ENCODE measurements around the gene LRIG1.

Gene LRIG1

DNA sequence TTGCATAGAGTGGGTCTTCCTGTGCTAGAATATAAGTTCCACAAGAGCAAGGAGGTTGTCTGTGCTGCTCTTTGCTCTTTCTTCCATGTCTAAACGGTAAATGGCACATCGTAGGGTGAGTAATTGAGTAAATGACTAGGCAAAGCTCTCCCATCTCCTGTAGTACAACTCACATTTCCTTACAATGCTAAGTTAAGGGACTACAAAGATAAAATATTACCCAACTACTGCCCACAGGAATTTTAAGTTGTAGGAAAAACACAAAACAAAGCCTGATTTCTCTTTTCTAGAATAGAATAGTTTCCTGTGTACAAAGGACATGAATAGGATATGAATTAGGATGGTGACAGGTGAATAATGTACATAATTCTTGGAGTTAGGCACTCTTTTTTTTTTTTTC is 19.9 kb upstream of the LRIG1 start:
- TF ChIP-seq, protein P1, sequence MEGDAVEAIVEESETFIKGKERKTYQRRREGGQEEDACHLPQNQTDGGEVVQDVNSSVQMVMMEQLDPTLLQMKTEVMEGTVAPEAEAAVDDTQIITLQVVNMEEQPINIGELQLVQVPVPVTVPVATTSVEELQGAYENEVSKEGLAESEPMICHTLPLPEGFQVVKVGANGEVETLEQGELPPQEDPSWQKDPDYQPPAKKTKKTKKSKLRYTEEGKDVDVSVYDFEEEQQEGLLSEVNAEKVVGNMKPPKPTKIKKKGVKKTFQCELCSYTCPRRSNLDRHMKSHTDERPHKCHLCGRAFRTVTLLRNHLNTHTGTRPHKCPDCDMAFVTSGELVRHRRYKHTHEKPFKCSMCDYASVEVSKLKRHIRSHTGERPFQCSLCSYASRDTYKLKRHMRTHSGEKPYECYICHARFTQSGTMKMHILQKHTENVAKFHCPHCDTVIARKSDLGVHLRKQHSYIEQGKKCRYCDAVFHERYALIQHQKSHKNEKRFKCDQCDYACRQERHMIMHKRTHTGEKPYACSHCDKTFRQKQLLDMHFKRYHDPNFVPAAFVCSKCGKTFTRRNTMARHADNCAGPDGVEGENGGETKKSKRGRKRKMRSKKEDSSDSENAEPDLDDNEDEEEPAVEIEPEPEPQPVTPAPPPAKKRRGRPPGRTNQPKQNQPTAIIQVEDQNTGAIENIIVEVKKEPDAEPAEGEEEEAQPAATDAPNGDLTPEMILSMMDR (IDR thresholded peaks at IDR 0.05) = no peak
- Histone ChIP-seq H3K27ac (no peak overlapping the region), H3K4me3 (no peak overlapping the region)
- no peak for DNase-seq (ENCODE audit: low spot score)

DNA sequence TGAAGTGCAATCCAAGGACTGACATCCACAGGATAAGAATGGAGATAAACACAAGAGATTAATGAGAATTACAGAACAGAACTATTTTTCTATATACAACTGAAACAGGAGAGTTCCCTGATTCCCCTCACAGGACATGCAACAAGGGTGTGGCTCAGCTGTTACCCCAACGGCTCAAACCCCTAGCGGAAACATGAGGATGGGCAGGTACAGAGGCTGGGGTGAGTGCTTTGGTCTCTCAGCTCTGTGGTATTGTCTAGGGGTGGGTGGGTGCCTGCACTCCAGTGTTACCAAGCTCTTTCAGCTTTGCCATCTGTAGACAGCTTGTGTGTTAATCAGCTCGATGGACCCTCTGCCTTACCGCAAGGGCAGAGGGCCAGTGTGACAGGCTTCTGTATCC is 17.8 kb upstream of the LRIG1 start:
- TF ChIP-seq, protein P1 (IDR thresholded peaks at IDR 0.05) = no peak
- Histone ChIP-seq H3K4me3 (no peak overlapping the region), H3K27ac (no peak overlapping the region)
- DNase-seq (ENCODE audit: low spot score) = no peak

GRCh38 chr3:66518126-66518525 is 17.3 kb upstream of the LRIG1 start:
- no peak for DNase-seq (ENCODE audit: low spot score)
- Histone ChIP-seq H3K4me3 (no peak overlapping the region), H3K27ac (no peak overlapping the region)
- TF ChIP-seq, protein P1 (IDR thresholded peaks at IDR 0.05) = no peak

DNA sequence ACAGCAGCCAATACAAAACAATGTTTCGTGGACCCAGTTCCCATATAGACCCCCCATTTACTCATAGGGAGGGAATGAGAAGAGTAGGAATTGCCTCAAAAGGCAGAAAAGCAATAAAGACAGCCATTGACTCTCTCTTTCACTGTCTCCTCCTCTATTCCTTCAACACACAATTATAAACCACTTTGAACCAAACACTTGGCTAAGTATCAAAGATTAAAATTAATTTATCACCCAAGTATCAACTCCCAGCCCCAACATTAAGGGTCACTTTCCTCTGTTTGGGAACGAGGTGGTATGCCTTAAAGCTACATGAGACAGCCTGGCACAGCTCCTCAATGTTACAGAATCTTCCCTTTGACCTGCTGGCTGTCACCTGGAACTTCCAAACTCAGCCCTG is 16.4 kb upstream of the LRIG1 start:
- Histone ChIP-seq H3K27ac (no peak overlapping the region), H3K4me3 (no peak overlapping the region)
- no peak for DNase-seq (ENCODE audit: low spot score)
- TF ChIP-seq, protein P1 (IDR thresholded peaks at IDR 0.05) = no peak

GRCh38 chr3:66508461-66508860 is 7.6 kb upstream of the LRIG1 start:
- no peak overlapping the region for H3K4me3 ChIP-seq
- TF ChIP-seq, protein P1 (IDR thresholded peaks at IDR 0.05) = no peak
- H3K27ac ChIP-seq = no peak overlapping the region
- DNase-seq (ENCODE audit: low spot score) = no peak

DNA sequence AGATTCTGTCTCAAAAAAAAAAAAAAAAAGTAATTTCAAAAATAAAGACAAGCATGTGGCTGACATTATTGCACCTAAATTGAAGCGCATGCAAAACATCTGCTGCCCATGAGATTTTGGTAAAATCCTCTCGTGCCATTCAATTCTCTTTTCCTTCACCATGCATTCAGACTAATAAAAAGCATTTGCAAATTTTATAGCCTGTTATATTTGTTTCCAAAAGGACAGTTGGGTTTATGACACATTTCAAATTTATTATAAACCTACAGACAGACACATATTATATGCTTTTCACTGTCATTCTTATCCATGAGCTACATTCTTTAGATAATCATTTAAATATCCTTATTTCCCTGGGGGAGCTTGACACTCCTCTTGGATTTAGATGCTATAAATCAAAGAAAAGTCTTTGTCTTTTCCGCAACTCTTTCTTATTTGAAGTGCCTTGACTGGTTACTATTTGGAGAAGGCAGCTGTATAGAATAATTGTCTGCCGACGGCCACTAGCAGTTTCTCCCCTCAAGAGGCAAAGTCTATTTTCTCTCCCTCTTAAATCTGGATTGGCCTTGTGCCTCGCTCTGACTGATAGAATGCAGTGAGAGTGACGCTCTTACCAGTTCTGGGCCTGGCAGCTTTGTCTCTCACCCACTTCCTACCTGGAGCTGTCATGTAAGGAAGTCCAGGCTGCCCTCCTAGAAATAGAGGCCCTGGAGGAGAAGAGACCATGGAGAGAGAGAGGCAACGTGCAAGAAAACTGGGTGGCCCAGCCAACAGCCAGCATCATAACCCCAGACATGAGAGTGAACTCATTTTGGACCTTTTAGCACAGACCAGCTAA is 6.8 kb upstream of the LRIG1 start:
- no peak overlapping the region for H3K4me3 ChIP-seq
- TF ChIP-seq, protein P1 (IDR thresholded peaks at IDR 0.05) = no peak
- DNase-seq (ENCODE audit: low spot score) = no peak
- no peak overlapping the region for H3K27ac ChIP-seq

DNA sequence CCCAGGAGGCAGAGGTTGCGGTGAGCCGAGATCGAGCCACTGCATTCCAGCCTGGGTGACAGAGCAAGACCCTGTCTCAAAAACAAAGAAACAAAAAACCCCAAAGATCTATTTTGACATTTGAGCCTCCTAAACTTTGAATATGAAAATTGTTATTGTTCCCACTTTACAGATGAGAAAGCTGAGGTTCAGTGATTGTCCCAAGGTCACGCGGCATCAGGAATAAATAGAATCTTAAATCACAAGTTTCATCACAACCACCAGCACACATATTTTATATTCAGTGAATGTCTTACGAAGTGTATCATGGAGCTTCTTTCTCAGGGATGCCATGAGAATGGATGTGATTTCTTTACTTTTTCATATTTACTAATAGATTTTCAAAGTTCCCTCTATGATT is 5.3 kb upstream of the LRIG1 start:
- Histone ChIP-seq H3K27ac (no peak overlapping the region), H3K4me3 (no peak overlapping the region)
- no peak for DNase-seq (ENCODE audit: low spot score)
- TF ChIP-seq, protein P1 (IDR thresholded peaks at IDR 0.05) = no peak

All from coronary artery (tissue), 2 donors.